H9 (cell line): ENCODE measurements around the gene CTSW. TPM values are rescaled to one million over a fixed set of nuclear protein-coding genes. Genes with fewer than 3 reads are reported as not detected.

Experiments
- DNase-seq: peaks from one replicate; pipeline ENCODE4 v3.0.0-alpha.2; 2017
- H2AFZ ChIP-seq: one replicate; pipeline ENCODE4 v1.6.1; 2013; ENCODE audit warnings: mild to moderate bottlenecking, low read length, control low read depth, moderate library complexity
- H2AK5ac ChIP-seq: 2 replicates; pipeline ENCODE4 v1.6.1; 2013; ENCODE audit warnings: low read length, control low read depth, mixed read lengths; ENCODE audit not compliant: insufficient read length
- H2BK120ac ChIP-seq: one replicate; pipeline ENCODE4 v1.6.1; 2013; ENCODE audit warnings: low read depth, mild to moderate bottlenecking, low read length, control low read depth, inconsistent platforms; ENCODE audit not compliant: poor library complexity, severe bottlenecking
- H2BK12ac ChIP-seq: 2 replicates; pipeline ENCODE4 v1.6.1; 2013; ENCODE audit warnings: low read length, control low read depth, mixed read lengths, low read depth; ENCODE audit not compliant: insufficient read length
- H2BK15ac ChIP-seq: 2 replicates; pipeline ENCODE4 v1.6.1; 2013; ENCODE audit warnings: low read depth, low read length, control low read depth
- H2BK20ac ChIP-seq: one replicate; pipeline ENCODE4 v1.6.1; 2013; ENCODE audit warnings: low read depth, mild to moderate bottlenecking, low read length, control low read depth, inconsistent platforms; ENCODE audit not compliant: poor library complexity, severe bottlenecking
- H2BK5ac ChIP-seq: 2 replicates; pipeline ENCODE4 v1.6.1; 2013; ENCODE audit warnings: low read length, control low read depth, mixed read lengths; ENCODE audit not compliant: insufficient read length
- H3K14ac ChIP-seq: 2 replicates; pipeline ENCODE4 v1.6.1; 2013; ENCODE audit warnings: low read length, control low read depth; ENCODE audit not compliant: insufficient read depth
- H3K18ac ChIP-seq: 2 replicates; pipeline ENCODE4 v1.6.1; 2013; ENCODE audit warnings: low read depth, mild to moderate bottlenecking, mixed read lengths, low read length, control low read depth; ENCODE audit not compliant: insufficient read length
- H3K23ac ChIP-seq: 2 replicates; pipeline ENCODE4 v1.6.1; 2013; ENCODE audit warnings: low read length, control low read depth, mixed read lengths, low read depth; ENCODE audit not compliant: insufficient read length
- H3K23me2 ChIP-seq: 2 replicates; pipeline ENCODE4 v1.6.1; 2013; ENCODE audit warnings: low read depth, mild to moderate bottlenecking, mixed read lengths, low read length, control low read depth; ENCODE audit not compliant: insufficient read length, poor library complexity, severe bottlenecking
- H3K27ac ChIP-seq: 2 replicates; pipeline ENCODE4 v1.5.1; 2013; ENCODE audit warnings: low read length, control low read depth, mixed read lengths, low read depth; ENCODE audit not compliant: insufficient read length
- H3K27me3 ChIP-seq: 2 replicates; pipeline ENCODE4 v1.6.1; 2013; ENCODE audit warnings: low read length, control low read depth, inconsistent platforms; ENCODE audit not compliant: insufficient read depth
- H3K4ac ChIP-seq: 2 replicates; pipeline ENCODE4 v1.6.1; 2013; ENCODE audit warnings: low read depth, mild to moderate bottlenecking, control low read depth, inconsistent platforms, low read length, moderate library complexity
- H3K4me1 ChIP-seq: 2 replicates; pipeline ENCODE4 v1.6.1; 2013; ENCODE audit warnings: low read length, control low read depth, inconsistent platforms; ENCODE audit not compliant: insufficient read depth
- H3K4me2 ChIP-seq: 2 replicates; pipeline ENCODE4 v1.6.1; 2013; ENCODE audit warnings: low read length, control low read depth, mixed read lengths; ENCODE audit not compliant: insufficient read length, insufficient read depth
- H3K56ac ChIP-seq: 2 replicates; pipeline ENCODE4 v1.6.1; 2013; ENCODE audit warnings: low read depth, mild to moderate bottlenecking, mixed read lengths, low read length, control low read depth; ENCODE audit not compliant: insufficient read length
- H3K79me1 ChIP-seq: 2 replicates; pipeline ENCODE4 v1.6.1; 2013; ENCODE audit warnings: low read depth, mild to moderate bottlenecking, moderate library complexity, low read length, control low read depth, inconsistent platforms; ENCODE audit not compliant: insufficient read depth, poor library complexity, severe bottlenecking
- H3K79me2 ChIP-seq: 2 replicates; pipeline ENCODE4 v1.6.1; 2013; ENCODE audit warnings: low read length, control low read depth, inconsistent platforms; ENCODE audit not compliant: insufficient read depth
- H3K9ac ChIP-seq: 2 replicates; pipeline ENCODE4 v1.6.1; 2013; ENCODE audit warnings: low read length, control low read depth, mixed read lengths; ENCODE audit not compliant: insufficient read length; ENCODE audit errors: extremely low read depth
- H3K9me3 ChIP-seq: one replicate; pipeline ENCODE4 v1.6.1; 2013; ENCODE audit warnings: low read depth, low read length, inconsistent platforms; ENCODE audit not compliant: control insufficient read depth
- H3T11ph ChIP-seq: one replicate; pipeline ENCODE4 v1.6.1; 2013; ENCODE audit warnings: mild to moderate bottlenecking, low read length, control low read depth, inconsistent platforms
- H4K20me1 ChIP-seq: one replicate; pipeline ENCODE4 v1.6.1; 2013; ENCODE audit not compliant: control insufficient read depth, insufficient read length, insufficient read depth
- H4K5ac ChIP-seq: 2 replicates; pipeline ENCODE4 v1.6.1; 2013; ENCODE audit warnings: low read depth, mild to moderate bottlenecking, mixed read lengths, low read length, control low read depth; ENCODE audit not compliant: insufficient read length
- H4K8ac ChIP-seq: replicated peaks from 2 replicates; pipeline ENCODE4 v1.6.1; 2013; ENCODE audit warnings: low read length, control low read depth, mixed read lengths, low read depth; ENCODE audit not compliant: insufficient read length
- H4K91ac ChIP-seq: 2 replicates; pipeline ENCODE4 v1.6.1; 2013; ENCODE audit warnings: low read depth, mild to moderate bottlenecking, moderate library complexity, mixed read lengths, low read length, control low read depth; ENCODE audit not compliant: insufficient read length
- H3K27ac Mint-ChIP-seq, 3 experiments: 2 replicates in 2 of 3; 3 replicates in 1 of 3; pipeline ENCODE4 v1.8.0; 2020 to 2021; ENCODE audit warnings: mixed read lengths in 3 of 3, mild to moderate bottlenecking in 1 of 3, moderate library complexity in 1 of 3
- H3K27me3 Mint-ChIP-seq: 2 replicates; pipeline ENCODE4 v1.8.0; 2021; ENCODE audit warnings: low read depth, mild to moderate bottlenecking, moderate library complexity, mixed read lengths
- H3K36me3 Mint-ChIP-seq, 3 experiments: 2 replicates in 2 of 3; 3 replicates in 1 of 3; pipeline ENCODE4 v1.8.0; 2020 to 2021; ENCODE audit warnings: low read depth in 3 of 3, mixed read lengths in 3 of 3; ENCODE audit not compliant: insufficient read depth in 1 of 3
- H3K4me1 Mint-ChIP-seq, 2 experiments: 2 replicates each; pipeline ENCODE4 v1.8.0; 2020; ENCODE audit warnings: mixed read lengths in 2 of 2
- H3K4me3 Mint-ChIP-seq, 2 experiments: 2 replicates in 1 of 2; 3 replicates in 1 of 2; pipeline ENCODE4 v1.8.0; 2020 to 2021; ENCODE audit warnings: mild to moderate bottlenecking in 2 of 2, mixed read lengths in 2 of 2, moderate library complexity in 1 of 2
- H3K9me3 Mint-ChIP-seq, 2 experiments: 2 replicates in 1 of 2; 3 replicates in 1 of 2; pipeline ENCODE4 v1.8.0; 2020; ENCODE audit warnings: mild to moderate bottlenecking in 2 of 2, mixed read lengths in 2 of 2, moderate library complexity in 1 of 2
- CTCF ChIP-seq: fragments of 200-600 bp; sonication (generic); conservative IDR thresholded peaks from 3 replicates; pipeline ENCODE4 v1.8.0; 2021; ENCODE audit warnings: antibody characterized with exemption, mild to moderate bottlenecking
- WGBS: extraction: QIAGEN DNeasy Blood & Tissue Kit; methylation state at CpG from one replicate; pipeline ENCODE4 v1.1.7; 2013; ENCODE audit warnings: missing lambda C conversion rate, low lambda C conversion rate, mixed read lengths; ENCODE audit not compliant: insufficient read length; ENCODE audit errors: extremely low coverage; 5-methylcytosine and 5-hydroxymethylcytosine counted together
- total RNA-seq: library from RNA; stranded (reverse); gene quantifications from 2 replicates; pipeline ENCODE4 v1.2.1, GENCODE V29; 2021

Gene CTSW
- total RNA-seq, 1 experiment from 2014 or later = not detected

- no peak overlapping the region for H3K4me2 ChIP-seq
- H3K79me1 ChIP-seq = no peaks in the 10 kb centered on the region
- no peak overlapping the region for H3K56ac ChIP-seq
- H4K91ac ChIP-seq = no peak overlapping the region
- H2BK5ac ChIP-seq = no peak overlapping the region
- no peak overlapping the region for H3K9ac ChIP-seq
- H2BK15ac ChIP-seq = no peak overlapping the region
- no peak overlapping the region for H2BK20ac ChIP-seq
- H2AFZ ChIP-seq = no peak overlapping the region
- H3K18ac ChIP-seq = no peak overlapping the region
- WGBS = no CpG with 5 or more reads among the region's 5 CpGs
- no peak overlapping the region for H3T11ph ChIP-seq
- H4K5ac ChIP-seq = no peak overlapping the region
- H3K23ac ChIP-seq = no peak overlapping the region
- no peak overlapping the region for H4K8ac ChIP-seq
- H4K20me1 ChIP-seq = no peaks in the 10 kb centered on the region
- no peaks in the 10 kb centered on the region for H3K23me2 ChIP-seq
- no peaks in the 10 kb centered on the region for H3K4me1 ChIP-seq
- H2BK120ac ChIP-seq = no peak overlapping the region
- H3K4ac ChIP-seq = no peak overlapping the region
- Mint-ChIP-seq H3K27me3 (peaks cover 87% of the 10 kb centered on the region), H3K9me3 (no peaks in the 10 kb centered on the region; a peak in 1 of 5 replicates), H3K27ac (no peak overlapping the region), H3K4me3 (no peak overlapping the region), H3K36me3 (no peaks in the 10 kb centered on the region), H3K4me1 (peaks cover 12 to 14% of the 10 kb centered on the region in 2 experiments)
- H2BK12ac ChIP-seq = no peak overlapping the region
- H3K27ac ChIP-seq = no peak overlapping the region
- H3K14ac ChIP-seq = no peak overlapping the region
- TF ChIP-seq CTCF = no peak
- H2AK5ac ChIP-seq = no peak overlapping the region
- peaks cover 8% of the 10 kb centered on the region; the same call in 1 of the 2 replicates for H3K27me3 ChIP-seq
- DNase-seq = no peak
- no peaks in the 10 kb centered on the region for H3K9me3 ChIP-seq
- H3K79me2 ChIP-seq = no peaks in the 10 kb centered on the region
Measured at GRCh38 chr11:65906602-65907001, 27.0 kb downstream of the CTSW start.
